ENCODE measurements around the gene MAP2K6.

Gene MAP2K6

GRCh38 chr17:69552986-69553667 is 138.6 kb downstream of the MAP2K6 start:
- no peak for TF ChIP-seq CTCF (IDR thresholded peaks at IDR 0.05; ENCODE audit: extremely low read depth, missing control alignments)
- DNase-seq (ENCODE audit: low spot score) = no peak

GRCh38 chr17:69555056-69555455 is 140.6 kb downstream of the MAP2K6 start:
- no peak for TF ChIP-seq CTCF (IDR thresholded peaks at IDR 0.05; ENCODE audit: extremely low read depth, missing control alignments)
- DNase-seq (ENCODE audit: low spot score) = no peak

- no peak for TF ChIP-seq CTCF (IDR thresholded peaks at IDR 0.05; ENCODE audit: extremely low read depth, missing control alignments)
- DNase-seq (ENCODE audit: low spot score) = no peak
These were observed 142.8 kb downstream of the MAP2K6 start for GRCh38 chr17:69557339-69557738.

- no peak for TF ChIP-seq CTCF (IDR thresholded peaks at IDR 0.05; ENCODE audit: extremely low read depth, missing control alignments)
These were observed 144.3 kb downstream of the MAP2K6 start for GRCh38 chr17:69558796-69559195.

GRCh38 chr17:69560987-69561441 is 146.5 kb downstream of the MAP2K6 start:
- DNase-seq (ENCODE audit: low spot score) = no peak

More at GRCh38 chr17:69558796-69559195, 144.3 kb downstream of the MAP2K6 start:
- no peak for DNase-seq (ENCODE audit: low spot score)

GRCh38 chr17:69561462-69561861 is 147.0 kb downstream of the MAP2K6 start:
- DNase-seq (ENCODE audit: low spot score) = no peak
- TF ChIP-seq CTCF (IDR thresholded peaks at IDR 0.05; ENCODE audit: extremely low read depth, missing control alignments) = no peak

More at GRCh38 chr17:69560987-69561441, 146.5 kb downstream of the MAP2K6 start:
- TF ChIP-seq CTCF (IDR thresholded peaks at IDR 0.05; ENCODE audit: extremely low read depth, missing control alignments) = no peak

GRCh38 chr17:69565447-69565846 is 150.9 kb downstream of the MAP2K6 start:
- no peak for TF ChIP-seq CTCF (IDR thresholded peaks at IDR 0.05; ENCODE audit: extremely low read depth, missing control alignments)
- no peak for DNase-seq (ENCODE audit: low spot score)
